PC-3 (cell line): ENCODE results near the gene JCHAIN. TPM values are rescaled to one million over a fixed set of nuclear protein-coding genes. Genes with fewer than 3 reads are reported as not detected.
A peak's percentile ranks its signal among the peaks of the same experiment; 100 is the strongest.

Source experiments
- ATAC-seq: fragments of 200-7000 bp; cut with Tn5 transposase; 2 replicates; pipeline ENCODE4 v1.9.1; 2020; ENCODE audit warnings: mild to moderate bottlenecking, moderate library complexity
- BruUV-seq: library from RNA; stranded (reverse); fragments of 400-500 nt; replicated peaks from 2 replicates; lab custom pipeline; 2021; lab: Mats Ljungman, UMichigan
- CTCF ChIA-PET: fragments of 300-600 bp; sonication (Branson Sonifier 250); formaldehyde crosslinking; loops from one replicate; lab custom pipeline; 2022; ENCODE audit warnings: antibody characterized with exemption; lab: Charles Lee
- POLR2A ChIA-PET: fragments of 300-600 bp; sonication (Branson Sonifier 250); formaldehyde crosslinking; loops from one replicate; lab custom pipeline; 2022; ENCODE audit warnings: antibody characterized with exemption; ENCODE audit not compliant: unreplicated experiment; lab: Charles Lee
- DNase-seq: peaks from one replicate; pipeline ENCODE4 v3.0.0-alpha.2; 2015
- H2AFZ ChIP-seq: fragments of 300-600 bp; sonication (generic); 2 replicates; pipeline ENCODE4 v1.6.0; 2016; ENCODE audit warnings: antibody characterized with exemption, low read length
- H3F3A ChIP-seq: fragments of 300-600 bp; sonication (generic); one replicate; pipeline ENCODE4 v1.6.0; 2017; ENCODE audit warnings: antibody characterized with exemption, low read length, control low read depth, mild to moderate bottlenecking; ENCODE audit not compliant: unreplicated experiment
- H3K27ac ChIP-seq: fragments of 300-600 bp; sonication (generic); 2 replicates; pipeline ENCODE4 v1.5.1; 2016; ENCODE audit warnings: mild to moderate bottlenecking, low read length
- H3K27me3 ChIP-seq: fragments of 300-600 bp; sonication (generic); 2 replicates; pipeline ENCODE4 v1.6.1; 2016; ENCODE audit warnings: low read length, mixed read lengths
- H3K36me3 ChIP-seq: fragments of 300-600 bp; sonication (generic); 2 replicates; pipeline ENCODE4 v1.6.1; 2016; ENCODE audit warnings: low read depth, mixed run types, low read length, mixed read lengths
- H3K4me1 ChIP-seq: fragments of 300-600 bp; sonication (generic); 2 replicates; pipeline ENCODE4 v1.5.1; 2016; ENCODE audit warnings: low read length; ENCODE audit not compliant: insufficient read depth
- H3K4me2 ChIP-seq: fragments of 300-600 bp; sonication (generic); 2 replicates; pipeline ENCODE4 v1.6.0; 2016; ENCODE audit warnings: low read length
- H3K4me3 ChIP-seq: fragments of 300-600 bp; sonication (generic); 2 replicates; pipeline ENCODE4 v1.5.1; 2016; ENCODE audit warnings: mild to moderate bottlenecking, low read length, mixed read lengths
- H3K79me2 ChIP-seq: fragments of 300-600 bp; sonication (generic); 2 replicates; pipeline ENCODE4 v1.6.1; 2017; ENCODE audit warnings: low read length, mixed read lengths
- H3K9ac ChIP-seq: fragments of 300-600 bp; sonication (generic); 2 replicates; pipeline ENCODE4 v1.6.0; 2016; ENCODE audit warnings: mild to moderate bottlenecking, low read length
- H3K9me2 ChIP-seq: fragments of 300-600 bp; sonication (generic); replicated peaks from 2 replicates; pipeline ENCODE4 v1.6.1; 2016; ENCODE audit warnings: mixed run types, low read length, mixed read lengths
- H3K9me3 ChIP-seq: fragments of 300-600 bp; sonication (generic); 2 replicates; pipeline ENCODE4 v1.6.1; 2016; ENCODE audit warnings: low read length, mixed read lengths
- H4K20me1 ChIP-seq: fragments of 300-600 bp; sonication (generic); 2 replicates; pipeline ENCODE4 v1.6.1; 2016; ENCODE audit warnings: low read length, mixed read lengths
- EZH2 ChIP-seq: fragments of 300-600 bp; sonication (generic); IDR thresholded peaks from one replicate; pipeline ENCODE4 v1.6.1; 2017; ENCODE audit warnings: antibody characterized with exemption, mild to moderate bottlenecking, low read length; ENCODE audit not compliant: unreplicated experiment
- EZH2phosphoT487 ChIP-seq: fragments of 300-600 bp; sonication (generic); IDR thresholded peaks from 2 replicates; pipeline ENCODE4 v1.6.1; 2018; ENCODE audit warnings: mild to moderate bottlenecking, antibody characterized with exemption, low read length, borderline replicate concordance
- intact Hi-C: fragments of 100-400 bp; cut with micrococcal nuclease; formaldehyde crosslinking; loops from 2 replicates; pipeline ENCODE4 v1.9.0; 2023
- total RNA-seq: library from RNA; depleted of rRNA; stranded (reverse); fragments of >200 nt; gene quantifications from 2 replicates; pipeline ENCODE4 v1.2.3, GENCODE V29; 2014
- TF ChIP-seq, protein P1 (sequence below): fragments of 300-600 bp; sonication (generic); conservative IDR thresholded peaks from 2 replicates; pipeline ENCODE4 v1.5.1; 2017; ENCODE audit warnings: antibody characterized with exemption, low read depth, mild to moderate bottlenecking, low read length

The JCHAIN gene
- total RNA-seq, 1 experiment from 2014 or later: not detected

DNA sequence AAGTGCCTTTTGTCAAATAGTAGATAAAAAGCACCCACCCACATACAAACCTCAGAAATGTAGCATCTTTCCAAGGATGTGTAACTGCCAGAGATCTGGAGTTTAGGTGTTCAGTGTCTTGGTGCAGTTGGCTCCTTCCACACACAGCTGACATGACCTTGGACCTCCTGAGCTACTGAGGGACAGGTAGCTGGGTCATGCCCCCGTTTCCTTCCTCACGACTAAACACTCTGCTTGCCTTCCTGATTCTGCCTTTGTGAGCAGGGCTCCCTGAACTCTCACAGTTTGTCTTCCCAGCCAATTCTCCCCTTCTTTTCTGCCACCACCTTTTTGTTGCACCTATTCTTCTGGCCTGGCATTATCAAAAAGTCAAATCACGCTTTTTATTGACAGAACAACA is 45.3 kb upstream of the JCHAIN start:
- Histone ChIP-seq H3K36me3 (no peaks in the 10 kb centered on the region), H3F3A (no peaks in the 10 kb centered on the region), H3K9me2 (no peaks in the 10 kb centered on the region), H3K79me2 (peaks cover 86% of the 10 kb centered on the region), H3K4me3 (no peak overlapping the region), H3K9ac (no peak overlapping the region), H4K20me1 (no peaks in the 10 kb centered on the region), H3K4me1 (peaks cover 21% of the 10 kb centered on the region), H3K27ac (no peak overlapping the region), H3K27me3 (no peaks in the 10 kb centered on the region), H3K9me3 (no peaks in the 10 kb centered on the region), H3K4me2 (no peak overlapping the region), H2AFZ (no peak overlapping the region)
- ATAC-seq (no peak), DNase-seq (no peak)
- CTCF ChIA-PET: no interaction called here
- BruUV-seq: no TSS peak
- intact Hi-C loops: no loop called here
- POLR2A ChIA-PET: no interaction called here
- TF ChIP-seq EZH2phosphoT487 (no peak), EZH2 (no peak)
- TF ChIP-seq, protein P1, sequence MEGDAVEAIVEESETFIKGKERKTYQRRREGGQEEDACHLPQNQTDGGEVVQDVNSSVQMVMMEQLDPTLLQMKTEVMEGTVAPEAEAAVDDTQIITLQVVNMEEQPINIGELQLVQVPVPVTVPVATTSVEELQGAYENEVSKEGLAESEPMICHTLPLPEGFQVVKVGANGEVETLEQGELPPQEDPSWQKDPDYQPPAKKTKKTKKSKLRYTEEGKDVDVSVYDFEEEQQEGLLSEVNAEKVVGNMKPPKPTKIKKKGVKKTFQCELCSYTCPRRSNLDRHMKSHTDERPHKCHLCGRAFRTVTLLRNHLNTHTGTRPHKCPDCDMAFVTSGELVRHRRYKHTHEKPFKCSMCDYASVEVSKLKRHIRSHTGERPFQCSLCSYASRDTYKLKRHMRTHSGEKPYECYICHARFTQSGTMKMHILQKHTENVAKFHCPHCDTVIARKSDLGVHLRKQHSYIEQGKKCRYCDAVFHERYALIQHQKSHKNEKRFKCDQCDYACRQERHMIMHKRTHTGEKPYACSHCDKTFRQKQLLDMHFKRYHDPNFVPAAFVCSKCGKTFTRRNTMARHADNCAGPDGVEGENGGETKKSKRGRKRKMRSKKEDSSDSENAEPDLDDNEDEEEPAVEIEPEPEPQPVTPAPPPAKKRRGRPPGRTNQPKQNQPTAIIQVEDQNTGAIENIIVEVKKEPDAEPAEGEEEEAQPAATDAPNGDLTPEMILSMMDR: no peak

DNA sequence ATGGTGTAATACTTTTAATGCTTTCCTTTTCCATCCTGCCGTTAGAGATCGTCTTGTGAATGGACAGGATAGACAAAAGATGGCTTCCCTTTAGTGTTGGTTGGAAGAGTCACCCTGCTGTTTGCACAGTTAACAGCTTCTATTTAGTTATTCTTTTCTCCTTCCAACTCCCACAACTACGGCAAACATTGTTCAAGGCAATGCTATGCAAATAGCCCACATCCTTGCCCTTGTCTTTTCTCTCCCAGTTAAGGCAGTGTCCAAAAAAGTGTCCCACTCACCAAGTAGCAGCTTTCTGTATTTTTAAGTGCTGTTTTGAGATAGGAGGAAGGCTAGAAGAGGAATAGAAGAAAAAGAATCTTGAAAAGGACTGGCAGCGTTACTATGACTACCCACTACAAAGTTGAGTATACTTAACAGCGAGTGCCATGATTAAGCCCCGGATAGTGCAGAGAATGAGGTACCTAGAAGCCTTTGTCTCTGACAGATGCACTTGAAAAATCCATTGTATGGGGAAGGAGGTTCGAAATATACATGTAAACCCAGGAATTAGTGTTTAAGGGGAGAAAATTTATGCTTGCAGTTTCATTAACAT is 43.4 kb upstream of the JCHAIN start:
- Histone ChIP-seq H3K36me3 (no peaks in the 10 kb centered on the region), H3K79me2 (peaks cover 84% of the 10 kb centered on the region), H4K20me1 (no peaks in the 10 kb centered on the region), H3K4me2 (peak overlapping the region; percentile 69), H3K4me1 (peaks cover 26% of the 10 kb centered on the region), H3K4me3 (peak overlapping the region; percentile 33), H3K9ac (peak overlapping the region; percentile 5; the same call in 1 of the 2 replicates), H2AFZ (peak overlapping the region; percentile 39), H3F3A (peaks cover 5% of the 10 kb centered on the region), H3K9me2 (no peaks in the 10 kb centered on the region), H3K9me3 (no peaks in the 10 kb centered on the region), H3K27me3 (no peaks in the 10 kb centered on the region), H3K27ac (peak overlapping the region; percentile 45)
- CTCF ChIA-PET: no interaction called here
- DNase-seq (peak; percentile 73), ATAC-seq (peak; percentile 37)
- intact Hi-C loops: loop anchor here (1.0 to 10.0 kb wide), 3 partner anchors 25 to 223 kb away; partner anchors contain the start of gene MOB1B
- BruUV-seq: no TSS peak
- POLR2A ChIA-PET: interaction anchor here (0.6 kb wide), 2 partner anchors 15 to 39 kb away, joined by 5 to 9 read pairs; no protein-coding TSS in a partner anchor
- TF ChIP-seq EZH2: no peak
- TF ChIP-seq, protein P1: no peak
- TF ChIP-seq EZH2phosphoT487: no peak

DNA sequence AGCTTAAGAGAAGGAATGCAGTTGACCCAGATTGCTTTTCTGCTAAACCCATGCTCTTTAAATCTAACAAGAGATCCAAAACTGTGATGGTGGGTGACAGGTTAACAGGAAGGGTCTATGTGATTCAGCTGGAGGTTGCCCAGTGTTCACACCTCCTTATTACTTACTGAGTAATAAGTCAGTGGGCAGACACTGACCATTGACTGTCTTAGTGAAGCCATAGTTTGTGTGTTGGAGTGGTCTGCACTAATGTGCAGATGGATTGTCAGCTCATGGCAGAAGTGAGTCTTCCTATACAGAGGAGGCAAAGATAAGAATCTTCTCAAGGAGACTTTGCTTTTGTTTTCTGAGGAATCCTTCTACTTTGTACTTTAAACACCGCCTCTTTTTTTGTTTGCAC is 40.2 kb upstream of the JCHAIN start:
- Histone ChIP-seq H3K4me1 (peaks cover 31% of the 10 kb centered on the region), H3F3A (peaks cover 11% of the 10 kb centered on the region), H3K27ac (peak overlapping the region; percentile 78), H4K20me1 (no peaks in the 10 kb centered on the region), H3K4me2 (peak overlapping the region; percentile 90), H3K9me2 (no peaks in the 10 kb centered on the region), H3K36me3 (no peaks in the 10 kb centered on the region), H3K9me3 (no peaks in the 10 kb centered on the region), H3K79me2 (peaks cover 53% of the 10 kb centered on the region), H3K9ac (peak overlapping the region; percentile 93), H2AFZ (no peak overlapping the region; the same call in 1 of the 2 replicates), H3K4me3 (peak overlapping the region; percentile 83), H3K27me3 (no peaks in the 10 kb centered on the region)
- TF ChIP-seq EZH2: no peak
- TF ChIP-seq, protein P1: no peak
- no peak for TF ChIP-seq EZH2phosphoT487
- POLR2A ChIA-PET: no interaction called here
- DNase-seq: peak; percentile 26
- CTCF ChIA-PET: interaction anchor here (0.6 to 1.2 kb wide), 2 partner anchors 29 to 55 kb away, joined by 3 read pairs; no protein-coding TSS in a partner anchor
- no peak for ATAC-seq
- intact Hi-C loops: loop anchor here (5.0 to 10.0 kb wide), 2 partner anchors 198 to 226 kb away; partner anchors contain the start of gene MOB1B
- BruUV-seq: no TSS peak
